Measurements from ENCODE around the gene ASTL. TPM values are rescaled to one million over a fixed set of nuclear protein-coding genes. Genes with fewer than 3 reads are reported as not detected.
"Not testable (repeated sequence)": the region's sequence is repeated elsewhere in the genome, so short reads cannot be mapped to it uniquely, and the experiment has no call there.

ASTL gene
- total RNA-seq, 1 donor from 2014 or later: 0.30 TPM

DNA sequence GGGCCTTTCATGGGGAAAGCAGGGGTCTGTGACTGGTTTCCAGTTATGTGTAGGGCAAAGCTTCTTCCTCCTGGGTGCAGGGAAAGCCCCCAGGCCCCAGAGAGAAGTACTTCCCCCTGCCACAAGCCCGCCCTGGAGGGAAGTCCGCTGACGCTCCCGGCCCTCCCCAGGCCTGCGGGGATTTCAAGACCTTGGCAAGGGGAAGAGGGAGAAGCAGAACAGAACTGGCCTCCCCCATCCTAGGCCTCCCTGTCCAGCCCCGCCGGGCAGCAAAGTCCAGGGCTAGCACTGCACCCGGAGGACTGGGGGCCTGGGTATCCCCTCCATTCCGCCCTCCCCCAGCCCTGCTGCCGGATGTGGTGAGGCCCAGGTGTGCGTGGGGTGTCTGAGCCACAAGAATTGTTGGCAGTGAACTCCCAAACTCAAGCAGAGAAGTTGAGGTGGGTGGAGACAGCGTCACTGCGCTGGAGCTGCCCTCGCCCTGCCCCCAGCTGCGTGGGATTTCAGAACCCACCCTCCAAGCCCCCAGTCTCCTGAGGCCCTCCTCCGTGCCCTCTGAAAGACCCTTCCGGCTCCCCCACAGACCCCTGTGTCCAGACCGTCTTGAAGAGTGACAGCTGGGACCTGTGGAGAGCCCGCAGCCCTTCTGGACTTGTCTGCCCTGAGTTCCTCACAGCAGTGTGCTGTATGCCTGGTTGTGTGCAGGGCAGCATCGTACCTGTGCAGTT, 8.0 kb upstream of the ASTL start:
- DNase-seq: no peak

DNA sequence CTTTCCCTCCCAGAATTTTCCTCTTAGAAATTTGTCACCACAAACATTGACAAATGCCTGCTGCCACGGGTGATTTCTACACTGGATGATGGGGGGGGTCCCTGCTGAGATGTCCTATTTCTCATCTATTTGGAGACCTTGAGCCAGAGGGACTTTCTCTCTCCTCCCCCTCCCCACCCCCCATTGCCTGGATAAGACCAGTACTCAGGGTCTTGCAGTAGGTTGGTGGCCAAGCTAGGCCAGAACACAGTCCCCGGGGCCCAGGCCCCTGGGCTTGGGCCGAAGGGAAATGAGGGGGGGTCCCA, 7.5 kb upstream of the ASTL start:
- DNase-seq: no peak

- no peak for DNase-seq
Measured at GRCh38 chr2:96145036-96145847, 6.9 kb upstream of the ASTL start, which contains the start of gene DUSP2. Gene DUSP2 (minus strand): TSS chr2:96145440. CDS start chr2:96145354, 86 bp downstream.

- no peak for DNase-seq
Measured at GRCh38 chr2:96144481-96145035, 6.3 kb upstream of the ASTL start.

DNA sequence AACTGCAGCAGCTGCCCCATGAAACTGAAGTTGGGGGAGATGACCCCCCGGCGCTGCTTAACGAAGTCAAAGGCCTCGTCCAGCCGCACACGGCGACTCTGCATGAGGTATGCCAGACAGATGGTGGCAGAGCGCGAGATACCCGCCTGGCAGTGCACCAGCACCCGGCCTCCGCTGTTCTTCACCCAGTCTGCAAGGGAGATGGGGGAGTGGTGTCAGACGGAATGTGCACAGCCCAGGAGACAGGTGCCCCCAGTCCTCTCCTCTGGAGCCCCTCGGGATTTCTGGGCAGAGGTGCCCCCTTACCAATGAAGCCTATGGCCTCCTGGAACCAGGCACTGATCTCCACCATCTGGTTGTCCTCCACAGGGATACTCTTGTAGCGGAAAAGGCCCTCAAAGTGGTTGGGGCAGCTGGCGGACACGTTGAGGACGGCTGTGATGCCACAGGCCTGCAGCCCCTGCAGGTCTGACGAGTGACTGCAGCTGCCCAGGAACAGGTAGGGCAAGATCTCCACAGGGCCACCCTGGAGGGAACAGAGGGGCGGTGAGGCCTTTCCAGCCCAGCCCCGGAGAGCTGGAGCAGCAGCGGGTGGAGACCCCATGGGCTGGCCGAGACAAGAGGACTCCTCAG, 5.7 kb upstream of the ASTL start:
- no peak for DNase-seq

- no peak for DNase-seq
Measured at GRCh38 chr2:96143231-96143847, 5.0 kb upstream of the ASTL start.

DNA sequence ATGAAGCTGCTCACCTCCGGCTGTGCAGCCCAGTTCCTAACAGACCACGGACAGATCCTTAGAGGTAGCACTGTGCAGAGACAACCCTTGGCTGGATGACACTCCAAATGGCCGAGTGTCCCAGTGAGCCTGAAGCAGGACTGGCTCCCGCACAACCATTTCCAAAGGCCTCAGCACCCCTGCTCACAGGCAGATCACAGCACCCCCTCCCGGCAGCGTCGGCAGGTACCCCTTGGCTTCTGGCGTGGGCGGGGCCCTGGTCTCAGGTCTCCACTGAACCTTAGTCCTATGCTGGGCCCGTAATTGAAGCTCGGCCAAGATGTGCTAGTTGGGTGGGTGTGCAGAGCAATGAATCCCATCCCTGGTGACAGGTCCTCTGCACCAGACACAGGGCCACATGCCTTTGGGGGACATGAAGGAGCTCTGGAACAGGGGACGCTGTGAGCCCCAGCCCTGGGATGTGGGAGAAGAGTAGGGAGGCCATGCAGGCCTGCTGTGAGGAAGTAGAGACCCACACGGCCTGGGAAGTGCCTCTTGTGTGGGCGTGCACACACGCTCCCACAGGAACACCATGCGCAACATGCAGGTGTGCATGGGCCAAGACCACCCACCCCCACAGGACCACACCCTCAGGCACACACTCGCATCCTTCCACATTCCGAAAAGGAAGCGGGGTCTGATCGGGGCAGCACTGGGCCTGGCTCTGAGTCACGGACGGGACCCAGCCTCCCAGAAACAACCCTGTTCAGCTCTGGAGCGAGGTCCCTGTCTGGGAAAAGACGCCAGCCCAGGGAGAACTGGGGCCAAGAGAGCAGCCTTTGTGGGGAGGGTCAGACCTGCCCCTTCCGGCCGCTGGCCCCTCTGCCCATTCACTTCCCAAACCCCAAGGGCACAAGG, 4.2 kb upstream of the ASTL start:
- no peak for DNase-seq

GRCh38 chr2:96141624-96141967, 3.3 kb upstream of the ASTL start:
- not testable (repeated sequence) for DNase-seq

DNA sequence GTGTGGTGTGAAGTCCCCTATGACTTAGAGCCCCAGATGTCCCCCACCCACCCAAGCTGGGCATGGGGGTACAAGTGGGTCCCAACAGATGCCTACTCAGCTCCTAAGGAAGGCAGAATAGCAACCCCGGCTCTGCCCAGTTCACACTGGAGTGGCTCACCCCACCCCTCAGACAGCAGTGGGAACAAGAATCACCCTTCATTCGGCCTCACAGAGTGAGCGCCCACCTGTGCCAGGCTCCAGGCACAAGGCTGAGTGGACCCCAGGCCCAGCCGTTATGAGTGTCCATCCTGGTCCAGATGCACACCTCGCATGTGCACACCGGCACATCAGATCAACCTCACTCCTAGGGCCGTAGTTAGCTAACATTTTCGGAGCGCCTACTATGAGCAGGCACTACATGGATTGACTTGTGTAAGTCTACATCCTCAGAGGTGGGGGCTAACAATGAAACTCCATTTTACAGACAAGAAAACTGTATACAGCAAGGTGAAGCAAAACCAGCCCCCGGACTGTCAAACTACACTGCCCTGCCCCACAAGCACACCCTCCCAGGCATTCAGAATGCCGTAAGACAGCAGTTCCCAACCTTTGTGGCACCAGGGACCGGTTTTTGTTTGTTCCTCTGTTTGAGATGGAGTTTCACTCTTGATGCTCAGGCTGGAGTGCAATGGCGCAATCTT, 2.8 kb upstream of the ASTL start:
- DNase-seq: no peak

GRCh38 chr2:96139181-96139758, 968 bp upstream of the ASTL start:
- DNase-seq: no peak

GRCh38 chr2:96137321-96138178, 752 bp downstream of the ASTL start:
- no peak for DNase-seq

GRCh38 chr2:96136129-96136720, 2.1 kb downstream of the ASTL start:
- no peak for DNase-seq

GRCh38 chr2:96135621-96136020, 2.7 kb downstream of the ASTL start:
- no peak for DNase-seq

DNA sequence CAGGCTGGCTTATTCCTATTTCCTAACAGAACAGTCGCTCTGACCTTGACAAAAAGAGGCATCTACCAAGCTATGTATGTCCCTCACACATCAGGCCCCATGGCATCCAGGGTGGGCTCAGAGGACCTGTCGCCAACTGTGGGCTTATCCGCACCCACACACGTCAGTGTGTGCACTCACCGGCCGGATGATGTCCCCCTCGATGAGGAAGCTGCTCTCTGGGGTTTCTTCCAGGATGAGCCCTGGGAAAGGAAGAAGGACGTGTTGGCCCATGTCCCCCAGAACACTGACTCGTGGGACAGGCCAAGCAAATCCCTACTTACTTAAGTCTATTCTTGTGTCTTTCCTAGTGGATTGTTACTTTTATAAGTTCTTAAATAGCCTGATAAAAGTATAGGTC, 3.1 kb downstream of the ASTL start:
- no peak for DNase-seq

GRCh38 chr2:96134421-96134820, 3.9 kb downstream of the ASTL start:
- DNase-seq: no peak

- DNase-seq: no peak
Measured at GRCh38 chr2:96131813-96132745, 6.2 kb downstream of the ASTL start.

- DNase-seq: no peak
Measured at GRCh38 chr2:96131152-96131812, 7.0 kb downstream of the ASTL start.

All from skin of body (tissue), 2 donors.